HEK293 (cell line): ENCODE data around the gene ARF5.

Experiments used
- CTCF ChIA-PET: fragments of 350-600 bp; formaldehyde crosslinking; extraction: SDS; loops from one replicate; lab custom pipeline; 2021; ENCODE audit warnings: antibody characterized with exemption; lab: Yijun Ruan, JAX
- POLR2A ChIA-PET: fragments of 300-600 bp; formaldehyde crosslinking; extraction: SDS; loops from one replicate; lab custom pipeline; 2020; ENCODE audit warnings: antibody characterized with exemption, inconsistent platforms; lab: Yijun Ruan, JAX
- H3K27ac ChIP-seq: fragments of 200-500 bp; sonication (Bioruptor generic); 2 replicates; pipeline ENCODE4 v1.5.1; 2014; ENCODE audit warnings: low read depth, low read length, control low read depth, inconsistent platforms; ENCODE audit errors: extremely low read depth
- H3K36me3 ChIP-seq, 2 experiments: fragments of 200-500 bp in 1 of 2; sonication (Bioruptor generic) in 1 of 2; 1 replicate in 1 of 2; 2 replicates in 1 of 2; pipeline ENCODE4 v1.5.1; 2014 to 2017; ENCODE audit warnings: inconsistent platforms in 2 of 2, low read length in 2 of 2; ENCODE audit not compliant: control insufficient read depth in 2 of 2, insufficient read depth in 1 of 2
- H3K4me1 ChIP-seq: fragments of 200-500 bp; sonication (Bioruptor generic); 2 replicates; pipeline ENCODE4 v1.5.1; 2014; ENCODE audit warnings: mild to moderate bottlenecking, low read length, inconsistent platforms; ENCODE audit not compliant: control insufficient read depth, insufficient read depth
- H3K4me3 ChIP-seq: 2 replicates; pipeline ENCODE4 v1.5.1; 2011; ENCODE audit warnings: low read depth, mild to moderate bottlenecking, control low read depth, low read length, moderate library complexity
- H3K9me3 ChIP-seq: fragments of 200-500 bp; sonication (Bioruptor generic); 2 replicates; pipeline ENCODE4 v1.5.1; 2014; ENCODE audit warnings: low read depth, low read length, inconsistent platforms; ENCODE audit not compliant: control insufficient read depth, insufficient read depth
- MZF1 ChIP-seq: fragments of 450-650 bp; formaldehyde crosslinking; IDR thresholded peaks from 2 replicates; pipeline ENCODE4 v1.5.1; 2017; ENCODE audit warnings: missing biosample characterization, missing genetic modification characterization, borderline replicate concordance
- REPIN1 ChIP-seq: fragments of 450-650 bp; formaldehyde crosslinking; IDR thresholded peaks from 2 replicates; pipeline ENCODE4 v1.5.1; 2017; ENCODE audit warnings: missing biosample characterization, missing genetic modification characterization, low read depth
- SALL2 ChIP-seq: fragments of 450-650 bp; formaldehyde crosslinking; IDR thresholded peaks from 2 replicates; pipeline ENCODE4 v1.5.0; 2017; ENCODE audit warnings: missing biosample characterization, mild to moderate bottlenecking, missing genetic modification characterization, borderline replicate concordance
- SP3 ChIP-seq: fragments of 450-650 bp; formaldehyde crosslinking; IDR thresholded peaks from 2 replicates; pipeline ENCODE4 v1.5.1; 2016; ENCODE audit warnings: missing biosample characterization, missing genetic modification characterization
- ZFHX2 ChIP-seq: fragments of 450-650 bp; formaldehyde crosslinking; conservative IDR thresholded peaks from 2 replicates; pipeline ENCODE4 v1.5.1; 2016; ENCODE audit warnings: missing biosample characterization, missing genetic modification characterization
- ZFP3 ChIP-seq: fragments of 450-650 bp; formaldehyde crosslinking; IDR thresholded peaks from 2 replicates; pipeline ENCODE4 v1.5.1; 2016; ENCODE audit warnings: low read depth, missing biosample characterization, missing genetic modification characterization
- ZIC2 ChIP-seq: fragments of 450-650 bp; formaldehyde crosslinking; IDR thresholded peaks from 2 replicates; pipeline ENCODE4 v1.5.1; 2016; ENCODE audit warnings: missing biosample characterization, missing genetic modification characterization
- ZNF132 ChIP-seq: fragments of 450-650 bp; formaldehyde crosslinking; IDR thresholded peaks from 2 replicates; pipeline ENCODE4 v1.5.1; 2017; ENCODE audit warnings: missing biosample characterization, missing genetic modification characterization, borderline replicate concordance
- ZNF146 ChIP-seq: fragments of 450-650 bp; formaldehyde crosslinking; IDR thresholded peaks from 2 replicates; pipeline ENCODE4 v1.5.1; 2016; ENCODE audit warnings: missing biosample characterization, missing genetic modification characterization
- ZNF157 ChIP-seq: fragments of 450-650 bp; formaldehyde crosslinking; IDR thresholded peaks from 2 replicates; pipeline ENCODE4 v1.5.1; 2016; ENCODE audit warnings: missing biosample characterization, missing genetic modification characterization
- ZNF214 ChIP-seq: fragments of 450-650 bp; formaldehyde crosslinking; IDR thresholded peaks from 2 replicates; pipeline ENCODE4 v1.5.1; 2017; ENCODE audit warnings: missing biosample characterization, mild to moderate bottlenecking, missing genetic modification characterization, borderline replicate concordance
- ZNF292 ChIP-seq: fragments of 450-650 bp; formaldehyde crosslinking; IDR thresholded peaks from 2 replicates; pipeline ENCODE4 v1.5.1; 2016; ENCODE audit warnings: low read depth, missing biosample characterization, missing genetic modification characterization, borderline replicate concordance
- ZNF335 ChIP-seq: fragments of 450-650 bp; formaldehyde crosslinking; conservative IDR thresholded peaks from 2 replicates; pipeline ENCODE4 v1.5.1; 2016; ENCODE audit warnings: missing biosample characterization, missing genetic modification characterization
- ZNF394 ChIP-seq: fragments of 450-650 bp; formaldehyde crosslinking; IDR thresholded peaks from 2 replicates; pipeline ENCODE4 v1.5.1; 2016; ENCODE audit warnings: missing biosample characterization, missing genetic modification characterization, mild to moderate bottlenecking, moderate library complexity, borderline replicate concordance
- ZNF555 ChIP-seq: fragments of 450-650 bp; formaldehyde crosslinking; conservative IDR thresholded peaks from 2 replicates; pipeline ENCODE4 v1.5.1; 2017; ENCODE audit warnings: missing biosample characterization, mild to moderate bottlenecking, missing genetic modification characterization, inconsistent platforms
- ZNF747 ChIP-seq: fragments of 450-650 bp; formaldehyde crosslinking; IDR thresholded peaks from 2 replicates; pipeline ENCODE4 v1.5.1; 2016; ENCODE audit warnings: missing biosample characterization, missing genetic modification characterization
- TF ChIP-seq, protein P1 (sequence below): fragments of 450-650 bp; formaldehyde crosslinking; IDR thresholded peaks from 2 replicates; pipeline ENCODE4 v1.5.1; 2016; ENCODE audit warnings: missing biosample characterization, missing genetic modification characterization
- TF ChIP-seq, protein P2 (sequence below): fragments of 450-650 bp; IDR thresholded peaks from 2 replicates; pipeline ENCODE4 v1.5.1; 2018; ENCODE audit warnings: missing biosample characterization, missing genetic modification characterization
- TF ChIP-seq, protein P3 (sequence below): IDR thresholded peaks from 2 replicates; pipeline ENCODE4 v1.6.1; 2011; ENCODE audit warnings: mild to moderate bottlenecking, low read depth, low read length, borderline replicate concordance

Gene ARF5

DNA sequence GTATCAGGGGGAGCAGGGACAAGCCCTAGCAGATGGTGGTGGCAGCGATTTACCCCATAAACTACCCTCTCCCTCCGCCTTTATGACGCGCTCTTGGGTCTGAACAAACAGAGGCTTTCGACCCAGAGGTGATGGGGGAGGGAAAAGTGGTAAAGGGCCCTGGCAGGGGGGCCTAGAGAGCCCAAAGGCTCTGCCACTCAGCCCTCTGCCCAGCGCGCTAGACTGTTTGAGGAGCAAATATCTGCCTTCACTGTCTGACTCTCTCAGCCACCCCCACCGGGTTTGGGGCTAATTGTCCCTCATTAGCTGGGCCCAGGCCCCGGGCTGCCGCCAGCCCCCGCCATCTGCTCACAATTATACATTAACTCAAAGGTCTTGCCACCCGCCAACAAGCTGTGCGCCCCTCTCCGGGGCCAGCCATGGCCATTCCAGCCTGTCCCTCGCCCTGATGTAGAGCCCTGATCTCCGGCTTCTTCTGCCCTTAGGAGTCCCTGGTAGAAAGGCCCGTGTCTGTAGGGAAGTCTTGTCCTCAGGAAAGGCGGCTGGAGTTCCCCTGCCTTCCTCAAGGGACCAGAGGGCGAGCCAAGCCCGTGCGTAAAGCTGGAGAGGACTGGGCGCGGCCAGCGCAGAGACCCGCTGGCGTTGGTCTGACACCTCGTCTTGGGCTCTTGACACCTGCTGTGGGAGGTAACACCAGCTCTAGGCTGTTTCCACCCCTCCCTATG, 31.6 kb downstream of the ARF5 start:
- Histone ChIP-seq H3K4me1 (no peaks in the 10 kb centered on the region), H3K4me3 (no peak overlapping the region), H3K36me3 (no peaks in the 10 kb centered on the region), H3K27ac (no peak overlapping the region), H3K9me3 (no peaks in the 10 kb centered on the region)
- CTCF ChIA-PET: interaction anchor here (0.5 to 2.1 kb wide), 2 partner anchors 9 to 331 kb away, joined by 4 to 10 read pairs; no protein-coding TSS in a partner anchor
- POLR2A ChIA-PET: interaction anchor here (0.6 kb wide), 1 partner anchor 480 kb away, joined by 4 read pairs; no protein-coding TSS in a partner anchor
- TF ChIP-seq ZNF394 (tag by site-specific recombination) (no peak), SP3 (tag by site-specific recombination) (no peak), ZNF157 (tag by site-specific recombination) (no peak)
- TF ChIP-seq, all 188 proteins: peak for 0

DNA sequence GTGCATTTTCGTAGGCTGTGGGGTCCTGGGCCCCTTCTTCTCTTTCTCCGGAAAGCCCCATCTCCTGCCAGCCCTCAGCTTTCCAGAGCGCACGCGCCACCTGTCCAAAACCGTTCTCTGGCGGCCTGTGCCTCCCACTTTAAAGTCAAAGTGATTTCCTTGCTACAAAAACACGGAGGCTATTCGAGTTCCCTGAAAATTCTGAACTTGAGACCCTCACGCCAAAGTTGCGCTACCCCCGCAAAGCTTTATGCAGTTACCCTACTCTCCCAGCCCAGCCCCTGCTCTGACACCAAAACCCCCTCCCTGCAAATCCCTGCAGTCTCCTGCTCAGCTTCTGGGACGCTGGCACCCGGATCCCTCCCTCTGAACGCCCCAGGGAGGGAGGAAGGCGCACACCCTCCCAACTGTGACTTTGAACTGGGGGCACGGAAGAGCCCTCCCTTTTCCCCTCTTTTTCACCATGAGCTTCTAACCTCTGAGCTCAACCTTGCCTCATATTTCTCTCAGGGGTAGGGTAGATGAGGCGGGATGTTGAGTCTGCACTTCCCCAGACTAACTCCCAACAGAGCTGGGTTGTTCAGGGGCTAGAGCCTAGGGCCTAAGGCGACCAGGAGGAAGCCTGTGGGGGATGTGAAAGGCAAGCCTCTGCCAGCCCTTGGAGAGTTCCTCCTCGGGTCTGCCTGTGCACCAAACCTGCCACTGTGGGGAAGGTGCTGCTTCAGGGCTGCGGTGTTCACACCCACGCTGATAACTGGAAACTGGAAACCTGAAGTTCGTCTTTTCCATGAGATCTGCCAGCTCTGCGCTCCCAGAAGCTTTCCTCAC, 32.4 kb downstream of the ARF5 start:
- no peak overlapping the region for H3K4me3 ChIP-seq
- no peaks in the 10 kb centered on the region for H3K9me3 ChIP-seq
- TF ChIP-seq, protein P1, sequence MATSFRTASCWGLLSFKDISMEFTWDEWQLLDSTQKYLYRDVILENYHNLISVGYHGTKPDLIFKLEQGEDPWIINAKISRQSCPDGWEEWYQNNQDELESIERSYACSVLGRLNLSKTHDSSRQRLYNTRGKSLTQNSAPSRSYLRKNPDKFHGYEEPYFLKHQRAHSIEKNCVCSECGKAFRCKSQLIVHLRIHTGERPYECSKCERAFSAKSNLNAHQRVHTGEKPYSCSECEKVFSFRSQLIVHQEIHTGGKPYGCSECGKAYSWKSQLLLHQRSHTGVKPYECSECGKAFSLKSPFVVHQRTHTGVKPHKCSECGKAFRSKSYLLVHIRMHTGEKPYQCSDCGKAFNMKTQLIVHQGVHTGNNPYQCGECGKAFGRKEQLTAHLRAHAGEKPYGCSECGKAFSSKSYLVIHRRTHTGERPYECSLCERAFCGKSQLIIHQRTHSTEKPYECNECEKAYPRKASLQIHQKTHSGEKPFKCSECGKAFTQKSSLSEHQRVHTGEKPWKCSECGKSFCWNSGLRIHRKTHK: no peak
- TF ChIP-seq ZNF335 (tag by site-specific recombination): peak; percentile 37; the same call in 1 of the 2 replicates
- no peak for TF ChIP-seq MZF1 (tag by site-specific recombination)
- 0 out of 2 replicates have a peak, but pooled peaks have one; percentile 14 for TF ChIP-seq ZFHX2 (tag by site-specific recombination)
- no peak for TF ChIP-seq ZNF555
- no peak for TF ChIP-seq ZNF747 (tag by site-specific recombination)
- no peak for TF ChIP-seq SALL2 (tag by site-specific recombination)
- H3K27ac ChIP-seq: no peak overlapping the region
- ChIA-PET POLR2A (interaction anchor here (0.6 kb wide), 1 partner anchor 480 kb away, joined by 4 read pairs; no protein-coding TSS in a partner anchor), CTCF (interaction anchor here (0.5 to 2.1 kb wide), 3 partner anchors 8 to 332 kb away, joined by 4 to 10 read pairs (median 5); no protein-coding TSS in a partner anchor)
- H3K4me1 ChIP-seq: no peaks in the 10 kb centered on the region
- no peaks in the 10 kb centered on the region for H3K36me3 ChIP-seq

DNA sequence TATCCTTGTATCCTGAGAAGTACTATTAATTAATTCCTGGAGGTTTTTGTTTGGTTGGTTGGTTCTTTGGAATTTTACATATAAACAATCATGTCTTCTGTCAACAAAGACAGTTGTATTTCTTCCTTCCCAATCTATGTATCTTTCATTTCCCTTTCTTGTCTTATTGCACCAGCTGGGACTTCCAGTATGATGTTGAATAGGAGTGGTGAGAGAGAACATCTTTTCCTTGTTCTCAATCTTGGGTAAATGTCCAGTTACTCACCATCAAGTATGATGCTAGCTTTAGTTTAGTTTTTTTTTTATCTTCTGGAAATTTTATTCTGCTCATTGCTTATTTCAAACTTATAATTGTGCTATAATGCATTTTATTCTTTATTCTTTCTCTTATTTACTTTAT, 37.1 kb downstream of the ARF5 start:
- POLR2A ChIA-PET: no interaction called here

DNA sequence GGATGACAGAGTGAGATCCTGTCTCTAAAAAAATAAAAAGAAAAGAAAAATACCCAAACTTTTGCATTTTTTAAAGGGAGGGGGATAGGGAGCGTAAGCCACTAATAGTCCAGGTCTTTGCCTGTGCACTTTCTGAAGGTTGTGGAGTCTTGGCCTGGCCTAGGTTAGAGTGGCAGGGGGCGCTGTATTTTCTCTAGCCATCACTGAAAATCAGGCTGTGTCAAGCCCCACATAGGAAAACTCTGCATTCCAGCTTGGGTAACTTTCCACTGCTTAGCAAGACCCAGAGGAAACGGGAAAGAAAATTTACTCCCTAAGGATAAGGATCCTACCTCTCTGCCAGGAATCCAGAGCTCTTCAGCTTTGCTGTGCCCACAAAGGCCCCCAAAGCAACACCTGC, 40.2 kb downstream of the ARF5 start:
- ChIA-PET POLR2A (no interaction called here), CTCF (interaction anchor here (0.6 to 2.1 kb wide), 15 partner anchors 8 to 581 kb away, joined by 3 to 17 read pairs (median 4); partner anchors contain the start of gene PAX4)
- Histone ChIP-seq H3K27ac (no peak overlapping the region), H3K4me3 (no peak overlapping the region), H3K4me1 (no peaks in the 10 kb centered on the region), H3K36me3 (no peaks in the 10 kb centered on the region), H3K9me3 (no peaks in the 10 kb centered on the region)
- TF ChIP-seq ZNF292: no peak
- no peak for TF ChIP-seq ZNF214
- TF ChIP-seq REPIN1 (tag by site-specific recombination): no peak
- no peak for TF ChIP-seq ZNF394 (tag by site-specific recombination)
- TF ChIP-seq SALL2 (tag by site-specific recombination): no peak
- TF ChIP-seq, protein P2, sequence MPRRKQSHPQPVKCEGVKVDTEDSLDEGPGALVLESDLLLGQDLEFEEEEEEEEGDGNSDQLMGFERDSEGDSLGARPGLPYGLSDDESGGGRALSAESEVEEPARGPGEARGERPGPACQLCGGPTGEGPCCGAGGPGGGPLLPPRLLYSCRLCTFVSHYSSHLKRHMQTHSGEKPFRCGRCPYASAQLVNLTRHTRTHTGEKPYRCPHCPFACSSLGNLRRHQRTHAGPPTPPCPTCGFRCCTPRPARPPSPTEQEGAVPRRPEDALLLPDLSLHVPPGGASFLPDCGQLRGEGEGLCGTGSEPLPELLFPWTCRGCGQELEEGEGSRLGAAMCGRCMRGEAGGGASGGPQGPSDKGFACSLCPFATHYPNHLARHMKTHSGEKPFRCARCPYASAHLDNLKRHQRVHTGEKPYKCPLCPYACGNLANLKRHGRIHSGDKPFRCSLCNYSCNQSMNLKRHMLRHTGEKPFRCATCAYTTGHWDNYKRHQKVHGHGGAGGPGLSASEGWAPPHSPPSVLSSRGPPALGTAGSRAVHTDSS: no peak
- no peak for TF ChIP-seq ZNF146 (tag by site-specific recombination)
- TF ChIP-seq, protein P3, sequence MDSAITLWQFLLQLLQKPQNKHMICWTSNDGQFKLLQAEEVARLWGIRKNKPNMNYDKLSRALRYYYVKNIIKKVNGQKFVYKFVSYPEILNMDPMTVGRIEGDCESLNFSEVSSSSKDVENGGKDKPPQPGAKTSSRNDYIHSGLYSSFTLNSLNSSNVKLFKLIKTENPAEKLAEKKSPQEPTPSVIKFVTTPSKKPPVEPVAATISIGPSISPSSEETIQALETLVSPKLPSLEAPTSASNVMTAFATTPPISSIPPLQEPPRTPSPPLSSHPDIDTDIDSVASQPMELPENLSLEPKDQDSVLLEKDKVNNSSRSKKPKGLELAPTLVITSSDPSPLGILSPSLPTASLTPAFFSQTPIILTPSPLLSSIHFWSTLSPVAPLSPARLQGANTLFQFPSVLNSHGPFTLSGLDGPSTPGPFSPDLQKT: no peak
- no peak for TF ChIP-seq ZNF132 (tag by site-specific recombination)
- TF ChIP-seq, protein P1: no peak

More for the DNA sequence above, 37.1 kb downstream of the ARF5 start:
- H3K27ac ChIP-seq: no peak overlapping the region
- H3K4me3 ChIP-seq: no peak overlapping the region
- no peak for TF ChIP-seq ZNF555
- no peak for TF ChIP-seq ZFP3 (tag by site-specific recombination)
- no peak for TF ChIP-seq ZIC2 (tag by site-specific recombination)
- H3K9me3 ChIP-seq: no peaks in the 10 kb centered on the region
- no peaks in the 10 kb centered on the region for H3K36me3 ChIP-seq
- H3K4me1 ChIP-seq: no peaks in the 10 kb centered on the region
- CTCF ChIA-PET: no interaction called here
